ENCODE results near the gene ZNF823. TPM values are rescaled to one million over a fixed set of nuclear protein-coding genes. Genes with fewer than 3 reads are reported as not detected.

The ZNF823 gene
- total RNA-seq, 2 donors from 2014 or later, result 2.8 to 3.2 TPM

GRCh38 chr19:11710313-11710712 lies 28.4 kb downstream of the ZNF823 start:
- Mint-ChIP-seq H3K27ac (no peak overlapping the region), H3K9me3 (peaks cover 4% of the 10 kb centered on the region), H3K36me3 (no peaks in the 10 kb centered on the region), H3K4me1 (ENCODE audit: low read depth in 2 of 2) (no peaks in the 10 kb centered on the region), H3K4me3 (no peak overlapping the region), H3K27me3 (peaks cover 0 to 10% of the 10 kb centered on the region in 2 donors)
- no peak for DNase-seq (ENCODE audit: low spot score)
- no peak for ATAC-seq

- H3K36me3 Mint-ChIP-seq, result no peaks in the 10 kb centered on the region
- no peak overlapping the region for H3K27ac Mint-ChIP-seq
- H3K4me1 Mint-ChIP-seq (ENCODE audit: low read depth in 2 of 2), result no peaks in the 10 kb centered on the region
- no peak overlapping the region for H3K4me3 Mint-ChIP-seq
- H3K9me3 Mint-ChIP-seq, result no peaks in the 10 kb centered on the region
- peaks cover 0 to 10% of the 10 kb centered on the region in 2 donors for H3K27me3 Mint-ChIP-seq
- no peak for ATAC-seq
- DNase-seq (ENCODE audit: low spot score), result no peak
Measured at GRCh38 chr19:11708457-11708856, 30.3 kb downstream of the ZNF823 start.

- H3K36me3 Mint-ChIP-seq, result no peaks in the 10 kb centered on the region
- H3K27ac Mint-ChIP-seq, result no peak overlapping the region
- no peak for DNase-seq (ENCODE audit: low spot score)
- no peak overlapping the region for H3K4me3 Mint-ChIP-seq
- ATAC-seq, result no peak
- H3K4me1 Mint-ChIP-seq (ENCODE audit: low read depth in 2 of 2), result no peaks in the 10 kb centered on the region
- H3K9me3 Mint-ChIP-seq, result no peaks in the 10 kb centered on the region
- peaks cover 0 to 10% of the 10 kb centered on the region in 2 donors for H3K27me3 Mint-ChIP-seq
Measured at GRCh38 chr19:11705474-11705873, 33.3 kb downstream of the ZNF823 start.

GRCh38 chr19:11704626-11705025 lies 34.1 kb downstream of the ZNF823 start:
- Mint-ChIP-seq H3K36me3 (no peaks in the 10 kb centered on the region), H3K27ac (no peak overlapping the region), H3K4me3 (no peak overlapping the region), H3K4me1 (ENCODE audit: low read depth in 2 of 2) (peaks cover 3 to 4% of the 10 kb centered on the region in 2 donors), H3K27me3 (peaks cover 0 to 15% of the 10 kb centered on the region in 2 donors), H3K9me3 (no peaks in the 10 kb centered on the region)
- ATAC-seq, result no peak
- no peak for DNase-seq (ENCODE audit: low spot score)

GRCh38 chr19:11699931-11700794 lies 38.6 kb downstream of the ZNF823 start:
- Mint-ChIP-seq H3K4me1 (ENCODE audit: low read depth in 2 of 2) (peaks cover 3 to 4% of the 10 kb centered on the region in 2 donors), H3K27me3 (peaks cover 0 to 6% of the 10 kb centered on the region in 2 donors), H3K4me3 (no peak overlapping the region)

GRCh38 chr19:11698231-11698630 lies 40.5 kb downstream of the ZNF823 start:
- Mint-ChIP-seq H3K36me3 (no peaks in the 10 kb centered on the region), H3K27me3 (peaks cover 10 to 16% of the 10 kb centered on the region in 2 donors), H3K4me1 (ENCODE audit: low read depth in 2 of 2) (peaks cover 10 to 14% of the 10 kb centered on the region in 2 donors), H3K9me3 (no peaks in the 10 kb centered on the region), H3K4me3 (no peak overlapping the region), H3K27ac (no peak overlapping the region)
- ATAC-seq (no peak), DNase-seq (ENCODE audit: low spot score) (no peak)

More at GRCh38 chr19:11699931-11700794, 38.6 kb downstream of the ZNF823 start:
- Mint-ChIP-seq H3K36me3 (no peaks in the 10 kb centered on the region), H3K9me3 (no peaks in the 10 kb centered on the region), H3K27ac (no peak overlapping the region)
- no peak for ATAC-seq
- DNase-seq (ENCODE audit: low spot score), result no peak

- Mint-ChIP-seq H3K27ac (no peak overlapping the region), H3K27me3 (peaks cover 18 to 19% of the 10 kb centered on the region in 2 donors), H3K9me3 (no peaks in the 10 kb centered on the region), H3K36me3 (no peaks in the 10 kb centered on the region), H3K4me1 (ENCODE audit: low read depth in 2 of 2) (peaks cover 10 to 14% of the 10 kb centered on the region in 2 donors), H3K4me3 (no peak overlapping the region)
- DNase-seq (ENCODE audit: low spot score) (no peak), ATAC-seq (no peak)
Measured at GRCh38 chr19:11697284-11697855, 41.4 kb downstream of the ZNF823 start.

- DNase-seq (ENCODE audit: low spot score) (peak; percentile 93), ATAC-seq (peak; percentile 96 to 99)
- peak overlapping the region; percentile 43 to 79 for H3K27ac Mint-ChIP-seq
- no peaks in the 10 kb centered on the region for H3K9me3 Mint-ChIP-seq
- peaks cover 5% of the 10 kb centered on the region for H3K36me3 Mint-ChIP-seq
- peaks cover 17 to 25% of the 10 kb centered on the region in 2 donors for H3K27me3 Mint-ChIP-seq
- peaks cover 6 to 12% of the 10 kb centered on the region in 2 donors for H3K4me1 Mint-ChIP-seq (ENCODE audit: low read depth in 2 of 2)
- peak overlapping the region; percentile 95 for H3K4me3 Mint-ChIP-seq
Measured at GRCh38 chr19:11694533-11695439, 44.0 kb downstream of the ZNF823 start.

- Mint-ChIP-seq H3K27ac (no peak overlapping the region), H3K9me3 (no peaks in the 10 kb centered on the region), H3K4me3 (peak overlapping the region; percentile 53), H3K27me3 (peaks cover 15 to 25% of the 10 kb centered on the region in 2 donors), H3K36me3 (peaks cover 5% of the 10 kb centered on the region), H3K4me1 (ENCODE audit: low read depth in 2 of 2) (peaks cover 5 to 12% of the 10 kb centered on the region in 2 donors)
- ATAC-seq (no peak), DNase-seq (ENCODE audit: low spot score) (no peak)
Measured at GRCh38 chr19:11693505-11694499, 44.9 kb downstream of the ZNF823 start.

GRCh38 chr19:11692127-11692790 lies 46.5 kb downstream of the ZNF823 start:
- Mint-ChIP-seq H3K9me3 (peaks cover 1% of the 10 kb centered on the region), H3K27ac (no peak overlapping the region), H3K36me3 (peaks cover 7% of the 10 kb centered on the region), H3K4me1 (ENCODE audit: low read depth in 2 of 2) (peaks cover 5 to 12% of the 10 kb centered on the region in 2 donors), H3K4me3 (peak overlapping the region; percentile 6), H3K27me3 (peaks cover 15 to 25% of the 10 kb centered on the region in 2 donors)
- no peak for DNase-seq (ENCODE audit: low spot score)
- ATAC-seq, result no peak

GRCh38 chr19:11685676-11686650 lies 52.8 kb downstream of the ZNF823 start:
- H3K27ac Mint-ChIP-seq, result peak overlapping the region in 1 of 2 donors; percentile 73
- H3K27me3 Mint-ChIP-seq, result peaks cover 0 to 1% of the 10 kb centered on the region in 2 donors
- ATAC-seq (peak; percentile 54 to 65), DNase-seq (ENCODE audit: low spot score) (no peak)
- H3K4me3 Mint-ChIP-seq, result no peak overlapping the region
- H3K9me3 Mint-ChIP-seq, result peaks cover 15% of the 10 kb centered on the region
- H3K4me1 Mint-ChIP-seq (ENCODE audit: low read depth in 2 of 2), result peaks cover 9 to 11% of the 10 kb centered on the region in 2 donors
- H3K36me3 Mint-ChIP-seq, result peaks cover 24% of the 10 kb centered on the region
